Measurements from ENCODE around the gene DNAJB6.

DNAJB6 gene

DNA sequence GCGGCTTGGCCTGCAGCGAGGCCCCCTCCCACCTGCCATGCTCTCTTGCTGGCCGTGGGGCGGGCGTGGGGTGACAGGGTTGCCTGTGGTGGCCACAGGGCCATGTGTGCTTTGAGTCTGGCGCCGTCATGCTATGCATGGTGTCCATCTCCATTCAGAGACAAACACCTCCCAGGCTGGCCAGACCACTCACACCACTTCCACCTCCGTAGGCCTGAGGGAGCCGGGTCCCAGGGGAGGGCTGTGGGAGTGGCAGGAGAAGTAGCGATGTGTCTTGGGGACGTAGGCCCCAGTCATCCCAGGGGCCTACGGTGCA lies 65.5 kb downstream of the DNAJB6 start:
- no peak overlapping the region for H3K4me3 ChIP-seq (ENCODE audit: low read depth, low read length)
- TF ChIP-seq, protein P1, sequence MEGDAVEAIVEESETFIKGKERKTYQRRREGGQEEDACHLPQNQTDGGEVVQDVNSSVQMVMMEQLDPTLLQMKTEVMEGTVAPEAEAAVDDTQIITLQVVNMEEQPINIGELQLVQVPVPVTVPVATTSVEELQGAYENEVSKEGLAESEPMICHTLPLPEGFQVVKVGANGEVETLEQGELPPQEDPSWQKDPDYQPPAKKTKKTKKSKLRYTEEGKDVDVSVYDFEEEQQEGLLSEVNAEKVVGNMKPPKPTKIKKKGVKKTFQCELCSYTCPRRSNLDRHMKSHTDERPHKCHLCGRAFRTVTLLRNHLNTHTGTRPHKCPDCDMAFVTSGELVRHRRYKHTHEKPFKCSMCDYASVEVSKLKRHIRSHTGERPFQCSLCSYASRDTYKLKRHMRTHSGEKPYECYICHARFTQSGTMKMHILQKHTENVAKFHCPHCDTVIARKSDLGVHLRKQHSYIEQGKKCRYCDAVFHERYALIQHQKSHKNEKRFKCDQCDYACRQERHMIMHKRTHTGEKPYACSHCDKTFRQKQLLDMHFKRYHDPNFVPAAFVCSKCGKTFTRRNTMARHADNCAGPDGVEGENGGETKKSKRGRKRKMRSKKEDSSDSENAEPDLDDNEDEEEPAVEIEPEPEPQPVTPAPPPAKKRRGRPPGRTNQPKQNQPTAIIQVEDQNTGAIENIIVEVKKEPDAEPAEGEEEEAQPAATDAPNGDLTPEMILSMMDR (IDR thresholded peaks at IDR 0.05; ENCODE audit: low read depth, low read length) = no peak
- in situ Hi-C loops (cut with HindIII; ENCODE audit: low sequenced_read_pairs) = no loop called here
- no peak for DNase-seq (ENCODE audit: low read depth, low spot score)

DNA sequence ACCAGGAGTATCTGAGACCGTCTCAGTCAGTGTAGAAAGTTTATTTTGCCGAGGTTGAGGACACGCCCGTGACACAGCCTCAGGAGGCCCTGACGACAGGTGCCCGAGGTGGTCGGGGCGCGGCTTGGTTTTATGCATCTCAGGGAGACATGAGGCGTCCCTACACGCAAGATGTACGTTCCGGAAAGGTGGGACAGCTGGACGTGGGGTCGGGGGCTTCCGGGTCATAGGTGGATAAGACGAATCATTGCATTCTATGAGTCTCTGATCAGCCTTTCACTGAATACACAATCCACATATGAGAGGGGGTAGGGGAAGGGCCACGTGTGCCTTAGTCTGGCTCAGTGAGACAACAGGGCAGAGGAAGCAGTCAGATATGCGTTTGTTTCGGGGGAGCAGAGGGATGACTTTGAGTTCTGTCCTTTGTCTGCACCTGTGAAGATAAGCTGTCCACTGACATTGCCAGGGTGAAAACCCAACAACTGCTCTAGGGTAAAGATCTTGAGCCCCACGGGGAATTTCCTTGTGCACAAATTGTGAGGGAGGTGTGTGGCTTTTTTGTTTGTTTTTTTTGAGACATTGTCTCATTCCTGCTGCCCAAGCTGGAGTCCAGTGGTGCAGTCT lies 66.2 kb downstream of the DNAJB6 start:
- TF ChIP-seq, protein P1 (IDR thresholded peaks at IDR 0.05; ENCODE audit: low read depth, low read length) = no peak
- in situ Hi-C loops (cut with HindIII; ENCODE audit: low sequenced_read_pairs) = no loop called here
- DNase-seq (ENCODE audit: low read depth, low spot score) = no peak
- no peak overlapping the region for H3K4me3 ChIP-seq (ENCODE audit: low read depth, low read length)

DNA sequence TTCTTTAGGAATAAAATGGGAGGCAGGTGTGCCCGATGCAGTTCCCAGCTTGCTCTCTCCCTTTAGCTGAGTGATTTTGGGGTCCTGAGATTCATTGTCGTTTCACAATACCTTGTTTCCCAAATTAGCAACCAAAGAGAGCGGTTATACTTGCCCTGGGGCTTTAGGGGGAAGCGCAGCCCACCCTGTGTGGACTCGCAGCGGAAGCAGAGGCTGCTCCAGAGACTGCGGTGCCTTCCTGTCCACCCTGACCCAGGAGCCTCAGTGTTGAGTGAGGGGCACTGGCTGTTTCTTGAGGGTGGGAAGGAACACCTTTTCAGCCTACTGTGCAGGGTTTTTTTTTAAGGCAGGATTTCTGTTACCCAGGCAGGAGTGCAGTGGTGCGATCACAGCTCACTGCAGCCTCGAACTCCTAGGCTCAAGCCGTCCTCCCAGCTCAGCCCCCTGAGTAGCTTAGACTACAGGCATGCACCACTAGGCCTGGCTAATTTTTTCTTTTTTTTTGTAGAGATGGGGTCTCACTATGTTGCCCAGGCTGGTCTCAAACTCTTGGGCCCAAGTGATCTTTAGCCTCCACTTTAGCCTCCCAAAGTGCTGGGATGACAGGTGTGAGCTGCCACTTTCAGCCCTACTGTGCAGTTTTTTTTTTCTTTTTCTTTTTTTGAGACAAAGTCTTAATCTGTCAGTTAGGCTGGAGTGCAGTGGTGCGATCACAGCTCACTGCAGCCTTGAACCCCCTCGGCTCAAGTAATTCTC lies 67.0 kb downstream of the DNAJB6 start:
- no peak overlapping the region for H3K4me3 ChIP-seq (ENCODE audit: low read depth, low read length)
- TF ChIP-seq, protein P1 (IDR thresholded peaks at IDR 0.05; ENCODE audit: low read depth, low read length) = no peak
- in situ Hi-C loops (cut with HindIII; ENCODE audit: low sequenced_read_pairs) = no loop called here
- DNase-seq (ENCODE audit: low read depth, low spot score) = no peak

DNA sequence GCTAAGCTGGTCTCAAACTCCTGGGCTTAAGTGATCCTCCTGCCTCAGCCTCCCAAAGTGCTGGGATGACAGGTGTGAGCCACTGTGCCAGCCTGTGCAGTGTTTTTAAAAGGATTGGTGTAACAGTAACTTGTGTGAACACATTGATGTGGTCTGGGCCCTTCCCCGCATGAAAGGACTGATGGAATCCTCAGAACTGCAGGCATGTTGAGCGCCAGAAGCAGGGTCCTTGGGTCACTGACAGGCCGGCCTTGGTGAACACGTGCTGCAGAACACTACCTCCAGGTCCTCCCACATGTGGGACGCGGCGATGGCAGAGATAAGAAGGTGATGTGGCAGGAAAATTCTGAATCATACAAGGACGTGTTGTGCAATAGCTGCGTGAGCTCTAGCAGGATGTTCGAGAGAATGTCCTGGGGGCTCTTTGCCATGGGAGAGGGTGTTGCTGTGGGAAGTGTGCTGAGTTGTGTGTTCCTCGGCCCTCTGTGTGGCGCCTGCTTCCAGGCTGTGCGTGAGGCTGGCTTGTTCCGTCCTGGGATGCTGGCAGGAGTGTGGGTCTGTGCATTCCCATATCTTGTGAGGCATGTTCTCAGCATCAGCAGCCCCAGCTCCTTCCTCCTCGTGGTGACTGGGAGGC lies 68.2 kb downstream of the DNAJB6 start:
- TF ChIP-seq, protein P1 (IDR thresholded peaks at IDR 0.05; ENCODE audit: low read depth, low read length) = no peak
- H3K4me3 ChIP-seq (ENCODE audit: low read depth, low read length) = no peak overlapping the region
- in situ Hi-C loops (cut with HindIII; ENCODE audit: low sequenced_read_pairs) = no loop called here
- peak; percentile 77 for DNase-seq (ENCODE audit: low read depth, low spot score)

DNA sequence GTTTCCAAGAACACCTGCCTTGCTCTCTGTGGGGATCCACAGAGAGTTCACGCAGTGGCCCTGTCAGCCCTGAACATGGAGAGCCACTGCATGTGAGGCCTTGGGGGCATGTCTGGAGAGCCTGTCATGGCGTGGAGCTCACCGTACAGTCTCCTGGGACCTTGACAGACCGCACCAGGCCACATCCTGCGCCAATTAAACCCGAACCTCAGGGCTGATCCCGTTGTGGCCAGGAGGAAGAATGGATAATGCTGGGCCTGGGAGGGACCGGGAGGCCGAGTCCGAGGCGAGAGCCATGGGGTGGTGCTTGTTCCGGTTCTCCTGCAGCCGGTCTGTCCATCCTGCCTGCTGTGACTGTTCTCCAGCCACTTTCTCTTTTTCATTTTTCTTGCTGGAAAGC lies 68.7 kb downstream of the DNAJB6 start:
- no peak for DNase-seq (ENCODE audit: low read depth, low spot score)
- in situ Hi-C loops (cut with HindIII; ENCODE audit: low sequenced_read_pairs) = no loop called here
- TF ChIP-seq, protein P1 (IDR thresholded peaks at IDR 0.05; ENCODE audit: low read depth, low read length) = no peak
- no peak overlapping the region for H3K4me3 ChIP-seq (ENCODE audit: low read depth, low read length)

DNA sequence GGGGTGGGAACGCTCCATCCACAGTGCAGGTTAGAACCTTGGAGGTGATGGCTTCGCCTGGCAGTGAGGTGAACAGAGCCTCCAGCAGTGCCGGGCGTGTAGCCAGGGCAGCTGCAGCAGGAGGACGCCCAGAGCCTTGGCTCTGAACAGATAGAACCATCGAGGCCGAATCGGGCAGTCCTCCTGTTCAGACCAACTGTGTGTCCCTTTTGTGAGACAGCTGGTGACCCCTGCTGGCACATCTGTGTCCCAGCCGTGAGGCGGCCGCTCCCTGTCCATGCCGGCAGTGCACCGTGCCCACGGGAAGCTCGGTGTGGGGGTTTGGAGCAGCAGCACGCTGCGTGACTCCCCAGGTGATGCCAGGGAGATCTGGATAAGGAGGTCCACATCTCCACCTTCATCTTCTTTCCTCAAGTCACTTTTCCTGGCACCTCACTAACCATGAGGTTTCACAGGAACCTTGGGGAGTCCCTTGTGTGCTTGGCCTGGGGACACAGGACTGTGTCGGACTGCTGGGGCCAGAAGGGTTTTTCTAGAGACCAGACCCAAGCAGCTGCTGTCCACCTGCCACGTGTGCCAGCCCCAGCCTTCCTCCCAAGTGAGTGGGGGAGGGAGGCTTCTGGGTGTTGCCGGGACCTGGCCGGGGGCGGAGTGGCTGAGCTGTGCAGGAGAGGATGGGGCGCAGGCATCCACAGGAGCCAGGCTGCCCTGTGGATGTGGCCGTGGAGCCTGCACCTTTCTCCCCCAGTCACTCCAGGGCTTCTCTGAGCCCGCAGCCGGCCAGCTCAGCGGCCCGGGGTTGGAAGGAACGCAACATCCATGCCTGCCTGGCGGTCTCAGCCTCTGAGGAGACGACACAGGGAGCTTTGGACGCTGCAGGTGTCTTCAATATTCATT lies 69.4 kb downstream of the DNAJB6 start:
- in situ Hi-C loops (cut with HindIII; ENCODE audit: low sequenced_read_pairs) = no loop called here
- TF ChIP-seq, protein P1 (IDR thresholded peaks at IDR 0.05; ENCODE audit: low read depth, low read length) = peak; percentile 21
- H3K4me3 ChIP-seq (ENCODE audit: low read depth, low read length) = no peak overlapping the region
- DNase-seq (ENCODE audit: low read depth, low spot score) = no peak
